Iris pigment epithelial cell (primary cell): Measurements from ENCODE around the gene FGF21.
"Not testable (repeated sequence)": the region's sequence is repeated elsewhere in the genome, so short reads cannot be mapped to it uniquely, and the experiment has no call there.

Experiments
- DNase-seq: peaks from one replicate; pipeline ENCODE4 v3.0.0-alpha.2; 2011; ENCODE audit warnings: low read depth

FGF21 gene

DNA sequence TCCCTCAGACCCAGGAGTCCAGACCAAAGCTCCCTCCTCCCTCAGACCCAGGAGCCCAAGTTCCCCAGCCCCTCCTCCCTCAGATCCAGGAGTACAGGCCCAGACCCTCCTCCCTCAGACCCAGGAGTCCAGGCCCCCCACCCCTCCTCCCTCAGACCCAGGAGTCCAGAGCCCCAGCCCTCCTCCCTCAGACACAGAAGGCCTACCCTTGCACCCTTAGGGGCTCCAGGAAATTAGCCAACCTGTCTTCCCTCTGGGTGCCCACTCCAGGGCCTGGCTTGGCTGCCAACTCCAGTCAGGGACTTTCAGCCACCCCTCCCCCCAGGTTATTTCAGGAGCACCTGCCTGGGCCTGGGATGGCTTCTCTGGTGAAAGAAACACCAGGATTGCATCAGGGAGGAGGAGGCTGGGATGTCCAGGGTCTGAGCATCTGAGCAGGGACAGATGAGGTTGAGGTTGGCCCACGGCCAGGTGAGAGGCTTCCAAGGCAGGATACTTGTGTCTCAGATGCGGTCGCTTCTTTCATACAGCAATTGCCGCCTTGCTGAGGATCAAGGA is at the start of gene FGF21:
TSS of gene FGF21 (plus strand) at position 441 of the 558 bp plus-strand sequence. CDS start 713 bp downstream, outside the sequence.
- DNase-seq, result no peak

DNA sequence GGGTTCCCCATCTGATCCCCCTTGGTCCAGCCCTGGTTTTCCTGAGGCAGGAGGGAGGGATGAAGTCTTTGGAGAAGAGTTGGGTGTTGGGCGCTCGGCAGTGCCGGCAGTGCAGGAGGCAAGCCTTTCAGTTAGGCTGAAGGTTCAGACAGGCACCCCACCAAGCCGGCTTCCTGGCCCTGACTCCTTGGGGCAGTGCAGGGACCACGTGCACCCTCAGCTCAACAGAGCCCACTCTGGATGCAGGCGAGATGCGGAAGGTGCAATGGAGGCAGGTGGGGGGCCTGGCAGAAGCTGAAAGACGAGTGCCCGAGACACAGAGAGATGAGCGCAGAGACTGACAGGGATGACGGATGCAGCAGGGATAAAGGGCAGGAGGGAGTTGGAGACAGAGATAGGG is 46.9 kb upstream of the FGF21 start:
- no peak for DNase-seq

DNA sequence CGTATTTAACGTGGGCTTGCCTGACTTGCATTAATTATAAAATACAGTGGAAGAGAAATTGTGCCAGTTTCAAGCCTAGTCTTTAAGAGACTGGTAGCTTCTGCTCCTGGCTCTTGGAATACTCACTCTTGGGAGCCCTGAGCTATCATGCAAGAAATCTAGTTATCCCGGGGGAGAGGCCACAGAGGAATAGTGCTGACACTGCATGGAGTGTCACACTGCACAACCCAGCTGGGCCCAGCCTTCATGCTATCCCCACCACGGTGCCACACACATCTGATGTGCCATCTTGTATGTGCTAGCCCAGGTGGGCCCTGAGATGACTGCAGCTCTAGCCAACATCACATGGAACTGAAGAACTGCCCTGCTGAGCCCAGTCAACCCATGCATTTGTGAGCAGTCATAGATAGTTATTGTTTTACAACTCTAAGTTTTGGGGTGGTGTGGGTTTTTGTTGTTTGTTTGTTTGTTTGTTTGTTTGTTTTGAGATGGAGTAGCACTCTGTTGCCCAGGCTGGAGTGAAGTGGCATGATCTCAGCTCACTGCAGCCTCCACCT is 44.1 kb upstream of the FGF21 start:
- no peak for DNase-seq

GRCh38 chr19:48713041-48713863 is 42.1 kb upstream of the FGF21 start:
- DNase-seq, result peak; percentile 51

DNA sequence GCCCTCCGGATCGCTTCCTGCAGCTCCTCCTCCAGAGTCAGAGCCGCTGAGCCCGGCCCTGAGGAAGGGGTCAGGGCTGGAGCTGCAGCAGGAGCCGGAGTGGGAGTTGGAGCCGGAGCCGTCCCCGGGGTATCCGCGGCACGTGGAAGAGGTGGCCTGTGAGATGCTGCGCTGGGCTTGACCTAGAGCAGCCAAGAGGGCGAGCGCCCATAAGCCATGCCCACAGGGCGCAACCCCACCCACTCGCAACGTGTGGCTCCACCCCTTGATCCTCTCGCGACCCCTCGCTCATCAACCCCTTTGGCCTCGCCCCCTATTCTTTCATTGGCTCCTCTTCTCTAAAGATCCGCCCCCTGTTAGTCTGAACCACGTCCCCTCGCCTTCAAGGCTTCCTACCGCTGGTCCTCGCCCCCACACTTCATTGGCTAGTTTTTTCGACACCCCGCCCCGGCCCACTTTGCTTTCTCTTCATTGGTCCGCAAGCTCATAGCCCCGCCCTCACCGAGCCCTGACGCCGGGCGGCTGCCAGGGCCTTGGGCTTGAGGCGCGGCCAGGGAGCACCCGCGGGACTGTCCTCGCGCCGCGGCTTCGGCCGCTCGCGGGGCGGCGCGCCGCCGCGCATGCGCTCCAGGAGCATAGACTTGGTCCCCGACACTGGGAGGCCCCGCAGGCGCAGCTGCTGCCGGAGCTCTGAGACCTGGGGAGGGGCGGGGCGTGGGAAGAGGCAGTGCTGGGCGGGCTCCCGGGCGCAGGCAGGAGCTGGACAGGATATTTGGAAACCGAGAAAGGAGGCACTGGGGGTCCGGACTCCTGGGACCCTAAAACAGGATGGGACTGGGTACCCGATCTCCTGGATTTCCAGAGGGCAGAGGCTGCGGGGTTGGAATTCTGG is 41.2 kb upstream of the FGF21 start:
- DNase-seq, result peak; percentile 100

DNA sequence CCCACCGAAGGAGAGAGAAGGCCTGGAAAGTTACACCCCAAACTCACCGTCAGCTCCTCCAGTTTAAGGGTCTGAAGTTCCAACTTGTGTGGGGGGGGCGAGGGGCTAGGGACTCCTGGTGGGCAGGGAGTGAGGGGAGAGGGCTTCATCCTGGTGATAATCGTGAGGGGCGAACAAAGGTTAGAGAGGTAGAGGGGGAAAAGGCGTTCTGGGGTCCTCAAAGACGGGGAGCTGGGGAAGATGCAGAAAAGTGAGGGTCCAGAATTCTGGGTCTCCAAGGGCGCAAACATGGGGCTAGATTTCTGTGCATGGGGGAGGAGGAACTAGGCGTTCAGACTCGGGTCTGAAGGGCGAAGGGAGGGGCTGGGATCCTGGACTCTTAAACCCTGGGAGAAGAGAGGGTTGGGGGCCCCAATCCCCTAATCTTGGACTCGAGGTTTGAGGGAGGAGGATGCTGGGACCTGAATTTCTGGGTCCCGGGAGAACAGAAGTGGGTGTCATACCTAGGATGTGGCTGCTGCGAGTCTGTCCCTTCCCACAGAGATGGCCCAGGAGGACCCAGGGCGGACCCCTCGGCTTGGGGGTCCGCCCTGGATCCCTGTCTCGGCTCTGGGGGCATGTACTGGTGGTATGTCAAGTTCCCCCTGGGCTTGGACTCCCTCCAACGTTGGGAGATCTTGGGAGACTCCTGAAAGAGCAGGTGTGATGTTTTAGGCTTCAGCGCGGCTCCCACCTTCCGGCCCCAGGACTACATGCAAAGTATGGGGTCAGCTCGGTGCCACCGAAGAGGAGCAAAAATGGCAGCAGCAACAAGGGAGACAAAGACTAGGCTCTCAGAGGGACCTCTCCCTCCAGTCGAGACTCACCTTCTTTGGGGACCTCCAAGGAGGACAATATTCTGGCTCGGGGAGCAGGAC is 40.3 kb upstream of the FGF21 start:
- no peak for DNase-seq

DNA sequence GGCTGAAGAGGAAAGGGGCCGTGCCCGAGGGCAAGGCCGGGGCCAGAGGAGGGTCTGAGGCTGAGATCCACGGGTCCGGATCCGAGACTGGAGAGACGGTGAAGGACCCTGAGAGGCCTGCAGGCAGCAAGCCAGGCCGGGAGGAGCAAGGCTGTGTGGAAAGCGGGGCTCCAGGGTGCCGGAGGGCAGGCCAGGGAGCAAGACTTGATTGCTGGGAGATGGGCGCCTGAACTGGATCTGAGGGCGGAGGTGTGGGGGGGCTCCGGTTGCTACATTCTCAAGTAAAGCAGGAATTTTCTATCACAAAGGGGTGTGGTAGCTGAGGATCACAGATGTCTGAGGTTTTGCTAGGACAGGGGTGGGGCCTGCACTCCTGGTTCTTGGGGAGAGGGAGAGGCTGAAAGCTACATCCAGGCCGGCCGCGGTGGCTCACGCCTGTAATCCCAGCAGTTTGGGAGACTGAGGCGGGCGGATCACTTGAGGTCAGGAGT is 39.6 kb upstream of the FGF21 start:
- DNase-seq, result no peak

DNA sequence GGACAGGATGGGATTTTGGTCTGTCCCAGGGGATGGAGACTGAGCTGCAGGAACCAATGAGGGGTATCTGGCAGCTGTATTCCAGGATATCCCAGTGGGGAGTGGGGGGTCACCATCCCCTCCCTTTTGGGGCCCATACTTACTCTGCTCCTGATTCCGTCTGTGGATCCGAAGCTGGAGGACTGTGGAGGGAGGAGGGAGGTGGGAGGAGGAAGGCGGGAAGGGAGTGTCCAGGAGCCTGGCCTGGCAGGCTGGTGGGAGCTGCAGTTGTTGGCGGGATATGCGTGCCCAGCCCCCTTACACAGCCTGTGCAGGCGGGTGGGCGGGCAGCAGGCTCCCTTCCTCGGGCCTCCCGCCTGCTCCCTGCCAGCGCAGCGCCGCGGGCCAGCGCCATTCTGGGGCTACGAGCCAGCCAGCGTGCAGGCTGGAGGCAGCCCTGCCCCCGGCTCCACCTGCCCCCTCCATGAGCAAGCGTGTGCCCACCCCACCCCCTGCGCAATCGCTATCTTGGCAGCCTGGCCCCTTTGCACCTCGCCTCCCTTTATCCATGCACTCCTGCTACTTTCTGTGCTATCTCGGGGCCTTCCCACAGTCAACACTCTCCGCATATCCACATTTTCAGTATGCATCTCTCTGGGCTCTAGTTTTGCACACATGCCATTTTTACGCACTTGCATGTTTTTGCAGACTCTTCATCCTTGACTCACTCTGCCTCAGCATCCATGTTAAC is 38.6 kb upstream of the FGF21 start:
- DNase-seq, result no peak

DNA sequence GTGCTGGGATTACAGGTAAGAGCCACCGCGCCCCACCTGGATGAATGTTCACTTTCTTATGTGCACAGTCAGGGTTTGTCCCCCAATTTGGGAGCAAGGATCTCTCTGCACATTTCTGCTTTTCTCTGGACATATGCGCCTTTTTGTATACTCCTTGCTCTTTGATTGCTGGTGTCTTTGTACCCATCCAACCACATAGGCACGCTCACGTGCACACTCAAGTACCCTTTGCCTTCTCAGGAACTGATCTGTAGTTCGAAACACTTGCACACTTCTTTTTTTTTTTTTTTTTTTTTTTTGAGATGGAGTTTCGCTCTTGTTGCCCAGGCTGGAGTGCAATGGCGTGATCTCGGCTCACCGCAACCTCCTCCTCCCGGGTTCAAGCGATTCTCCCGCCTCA is 37.2 kb upstream of the FGF21 start:
- not testable (repeated sequence) for DNase-seq

- DNase-seq, result no peak
Observed at GRCh38 chr19:48718711-48719231, 36.6 kb upstream of the FGF21 start.

- no peak for DNase-seq
Observed at GRCh38 chr19:48719263-48720171, 35.8 kb upstream of the FGF21 start, which contains the start of gene MAMSTR. TSS of gene MAMSTR (minus strand) at chr19:48719725. CDS start at chr19:48719031, 694 bp downstream.

DNA sequence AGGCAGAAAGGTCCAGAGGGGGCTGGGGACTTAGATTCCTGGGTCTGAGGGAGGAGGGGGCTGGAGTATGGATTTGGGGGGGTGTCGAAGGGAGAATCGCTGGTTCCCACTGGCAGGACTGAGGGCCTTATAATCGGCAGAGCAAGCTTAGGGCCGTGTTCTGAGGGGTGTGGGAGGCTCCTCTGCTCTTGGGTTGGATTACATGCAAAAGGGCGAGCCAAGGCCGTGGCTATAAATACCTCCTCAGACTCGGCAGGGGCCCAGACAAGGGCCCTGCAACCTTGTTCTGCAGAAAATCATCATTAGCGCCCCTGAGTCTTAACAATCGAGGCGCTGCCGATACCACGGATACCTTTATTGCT is 35.1 kb upstream of the FGF21 start:
- no peak for DNase-seq

GRCh38 chr19:48720613-48721296 is 34.6 kb upstream of the FGF21 start:
- DNase-seq, result peak; percentile 100

GRCh38 chr19:48722196-48722708 is 33.1 kb upstream of the FGF21 start:
- DNase-seq, result no peak

DNA sequence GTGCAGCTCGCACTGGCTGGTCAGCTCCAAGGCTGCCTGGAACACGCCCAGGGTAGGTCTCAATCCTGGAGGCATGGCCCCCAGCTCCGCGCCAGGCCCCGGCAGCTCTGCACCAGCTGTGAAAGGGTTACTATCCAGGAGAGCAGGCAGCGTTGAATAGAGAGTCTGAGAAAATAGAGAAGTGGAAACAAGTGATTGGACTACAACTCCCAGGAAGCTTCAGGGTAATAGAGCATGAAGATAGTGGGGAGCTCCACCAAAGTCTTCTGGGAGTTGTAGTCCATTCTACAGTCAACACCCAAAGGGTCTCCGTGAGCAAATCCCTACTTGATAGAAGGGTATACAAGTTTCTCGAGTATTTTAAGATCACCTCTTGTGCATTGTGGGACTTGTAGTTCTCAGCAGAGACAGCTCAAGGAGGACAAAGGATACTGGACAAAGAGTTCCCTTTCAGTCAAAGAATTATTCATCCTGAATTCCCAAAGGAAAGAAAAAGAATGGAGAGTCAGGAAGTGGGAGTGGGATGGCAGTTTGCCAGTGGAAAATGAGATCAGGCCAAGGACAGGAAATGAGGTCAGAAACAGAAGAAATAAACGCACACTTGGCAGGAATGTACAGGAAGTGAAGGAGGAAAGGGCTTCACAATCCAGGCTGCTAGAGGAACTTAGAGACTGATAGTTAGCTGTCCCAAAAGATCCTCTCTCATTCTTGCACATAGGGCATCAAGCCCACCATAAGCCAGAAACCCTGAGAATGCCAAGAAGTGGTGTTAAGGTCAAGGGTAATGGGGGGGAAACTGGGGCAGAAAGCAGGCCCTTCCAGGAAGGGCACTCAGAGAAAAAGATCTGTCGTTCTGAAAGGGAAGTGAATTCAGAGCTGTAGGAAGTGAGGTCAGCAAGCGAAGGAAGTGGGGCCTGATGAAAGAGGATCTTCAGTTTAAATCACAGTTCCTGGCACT is 30.2 kb upstream of the FGF21 start:
- peak; percentile 83 for DNase-seq

DNA sequence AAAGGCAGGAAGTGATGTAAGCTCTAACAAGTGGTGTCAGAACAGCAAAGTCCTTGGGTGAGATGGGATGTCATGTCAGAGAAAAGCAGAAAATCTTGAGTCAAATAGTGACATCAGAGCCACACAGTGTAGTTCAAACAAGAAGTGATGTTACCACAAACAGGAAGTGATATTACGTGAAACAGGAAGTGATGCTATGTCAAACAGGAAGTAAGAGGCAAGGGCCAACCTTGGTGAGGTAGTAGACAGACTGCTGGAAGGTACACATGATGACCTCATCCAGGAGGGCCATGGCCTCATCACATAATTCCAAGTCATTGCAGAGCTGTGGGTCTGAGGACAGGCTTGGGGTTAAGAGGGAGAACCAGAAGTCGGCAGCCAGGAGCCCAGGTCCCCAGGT is 28.8 kb upstream of the FGF21 start:
- no peak for DNase-seq
